K562 (cell line): ENCODE data around the gene FYB1. TPM values are rescaled to one million over a fixed set of nuclear protein-coding genes. Genes with fewer than 3 reads are reported as not detected.

Experiments used
- BRF2 ChIP-seq: IDR thresholded peaks from 3 replicates; pipeline ENCODE4 v1.6.1; 2011; ENCODE audit warnings: borderline replicate concordance, mild to moderate bottlenecking; ENCODE audit not compliant: insufficient read length, insufficient read depth
- CREBBP ChIP-seq: IDR thresholded peaks from one replicate; pipeline ENCODE4 v1.6.1; 2012; ENCODE audit warnings: low read depth, mild to moderate bottlenecking, control low read depth, inconsistent platforms, low read length
- DDX20 ChIP-seq: fragments of 450-650 bp; IDR thresholded peaks from 2 replicates; pipeline ENCODE4 v1.6.1; 2016; ENCODE audit warnings: missing genetic modification characterization, low read depth, mild to moderate bottlenecking, missing compliant biosample characterization, moderate library complexity
- FOXA3 ChIP-seq, 2 experiments: fragments of 450-650 bp in 1 of 2; sonication (generic) in 1 of 2; formaldehyde crosslinking; IDR thresholded peaks in 1 of 2; conservative IDR thresholded peaks in 1 of 2; 2 replicates each; pipeline versions ENCODE4 v1.4.0 to v1.8.0; 2020 to 2022; ENCODE audit warnings: mild to moderate bottlenecking in 2 of 2, missing genetic modification reagents in 1 of 2
- FOXK2 ChIP-seq, 2 experiments: fragments of 450-650 bp; IDR thresholded peaks in 1 of 2; conservative IDR thresholded peaks in 1 of 2; 2 replicates each; pipeline ENCODE4 v1.6.1; 2016; ENCODE audit warnings: low read depth in 2 of 2, mild to moderate bottlenecking in 1 of 2
- HDAC1 ChIP-seq, 2 experiments: fragments of 450-650 bp; IDR thresholded peaks; 2 replicates each; pipeline ENCODE4 v1.6.1; 2016 to 2017; ENCODE audit warnings: inconsistent platforms in 1 of 2, mild to moderate bottlenecking in 1 of 2, moderate library complexity in 1 of 2
- HDAC3 ChIP-seq: fragments of 450-650 bp; IDR thresholded peaks from 2 replicates; pipeline ENCODE4 v1.6.1; 2018; ENCODE audit warnings: borderline replicate concordance, mild to moderate bottlenecking, moderate library complexity; ENCODE audit not compliant: partially characterized antibody
- HNRNPL ChIP-seq: fragments of 200-400 bp; formaldehyde crosslinking; IDR thresholded peaks from 2 replicates; pipeline ENCODE4 v1.6.1; 2017; ENCODE audit warnings: low read depth, mild to moderate bottlenecking, low read length
- KLF6 ChIP-seq: fragments of 250-450 bp; sonication (Bioruptor Pico); IDR thresholded peaks from 2 replicates; pipeline ENCODE4 v1.4.0; 2020; ENCODE audit warnings: mild to moderate bottlenecking, moderate library complexity, borderline replicate concordance
- MAFF ChIP-seq: IDR thresholded peaks from 2 replicates; pipeline ENCODE4 v1.6.1; 2012; ENCODE audit warnings: low read length, improper control_type of control experiment
- MNT ChIP-seq, 2 experiments: fragments of 450-650 bp; conservative IDR thresholded peaks; 2 replicates each; pipeline ENCODE4 v1.6.1; 2017; ENCODE audit warnings: mild to moderate bottlenecking in 2 of 2, moderate library complexity in 2 of 2
- NFIC ChIP-seq: fragments of 450-650 bp; IDR thresholded peaks from 2 replicates; pipeline ENCODE4 v1.6.1; 2017; ENCODE audit warnings: mild to moderate bottlenecking, inconsistent platforms
- POLR3G ChIP-seq: IDR thresholded peaks from 2 replicates; pipeline ENCODE4 v1.6.1; 2011; ENCODE audit not compliant: insufficient read length, insufficient replicate concordance; ENCODE audit errors: extremely low read depth
- PREB ChIP-seq: sonication (generic); formaldehyde crosslinking; IDR thresholded peaks from 2 replicates; pipeline ENCODE4 v1.8.1; 2023; ENCODE audit warnings: mild to moderate bottlenecking, missing genetic modification reagents
- PYGO2 ChIP-seq: fragments of 450-650 bp; IDR thresholded peaks from 2 replicates; pipeline ENCODE4 v1.6.1; 2016; ENCODE audit warnings: mild to moderate bottlenecking, missing genetic modification characterization, moderate library complexity, missing compliant biosample characterization
- SMC3 ChIP-seq: conservative IDR thresholded peaks from 2 replicates; pipeline ENCODE4 v1.6.1; 2011; ENCODE audit warnings: low read depth, low read length, improper control_type of control experiment; ENCODE audit not compliant: insufficient read depth
- SRSF9 ChIP-seq: fragments of 200-400 bp; formaldehyde crosslinking; IDR thresholded peaks from 2 replicates; pipeline ENCODE4 v1.6.1; 2017; ENCODE audit warnings: low read depth, low read length, borderline replicate concordance
- ZBTB43 ChIP-seq: sonication (generic); formaldehyde crosslinking; IDR thresholded peaks from 2 replicates; pipeline ENCODE4 v1.8.0; 2023; ENCODE audit warnings: mild to moderate bottlenecking, missing genetic modification reagents
- ZFX ChIP-seq: sonication (generic); formaldehyde crosslinking; IDR thresholded peaks from 2 replicates; pipeline ENCODE4 v1.8.0; 2022; ENCODE audit warnings: mild to moderate bottlenecking, missing genetic modification reagents, moderate library complexity
- ZNF583 ChIP-seq: fragments of 250-450 bp; sonication (Bioruptor Pico); IDR thresholded peaks from 2 replicates; pipeline ENCODE4 v1.4.0; 2020
- ZNF740 ChIP-seq, 3 experiments: fragments of 200-800 bp in 1 of 3; sonication (Bioruptor generic) in 1 of 3; sonication (generic) in 1 of 3; formaldehyde crosslinking in 1 of 3; IDR thresholded peaks; 2 replicates each; pipeline versions ENCODE4 v1.6.1 to v1.8.0; 2016 to 2022; ENCODE audit warnings: mild to moderate bottlenecking in 2 of 3, missing compliant biosample characterization in 2 of 3, missing genetic modification characterization in 2 of 3, missing genetic modification reagents in 1 of 3
- polyA plus RNA-seq, 8 experiments: library from polyadenylated mRNA; depleted of rRNA in 4 of 8; stranded (reverse) in 5 of 8; unstranded in 3 of 8; fragments of >200 nt; fragmentation: Nextera tagmentation in 2 of 8; fragmentation: Illumina TruSeq in 1 of 8; extraction: Ambion mirVana in 2 of 8; extraction: Trizol in 1 of 8; gene quantifications; 2 replicates each; pipeline versions ENCODE4 v1.2.1 to v1.2.3, GENCODE V29; 2011 to 2014; ENCODE audit warnings: inconsistent platforms in 1 of 8, missing spikeins in 1 of 8
- total RNA-seq, 7 experiments: library from RNA; depleted of rRNA in 6 of 7; stranded (reverse); fragments of >200 nt in 6 of 7; fragmentation: Illumina TruSeq in 2 of 7; extraction: Trizol in 2 of 7; gene quantifications; 2 replicates each; pipeline versions ENCODE4 v1.2.1 to v1.2.3, GENCODE V29; 2011 to 2021; ENCODE audit warnings: low replicate concordance in 1 of 7

The FYB1 gene
- total and polyA plus RNA-seq, 9 of the 15 experiments (the other 6 are each of a cell fraction or from before 2014, with no cell fraction given): 4.7 to 31.5 (median 9.7) TPM

- TF ChIP-seq POLR3G (no peak), DDX20 (tag) (no peak), ZBTB43 (CRISPR knock-in tag) (no peak), NFIC (peak; percentile 80), HDAC3 (no peak), PYGO2 (tag) (0 out of 2 replicates have a peak, but pooled peaks have one; percentile 41), MAFF (no peak), BRF2 (no peak), FOXA3 (CRISPR knock-in tag; conservative IDR thresholded peaks at IDR 0.05 in 1 of 2, IDR thresholded peaks at IDR 0.05 in 1 of 2) (no peak), ZNF740 (CRISPR knock-in tag; IDR thresholded peaks at IDR 0.05) (no peak), ZNF740 (tag; IDR thresholded peaks at IDR 0.05) (no peak), SMC3 (no peak), PREB (CRISPR knock-in tag) (no peak), MNT (conservative IDR thresholded peaks at IDR 0.05) (0 out of 4 replicates have a peak, but pooled peaks of 1 of the 2 experiments have one; percentile 29), HNRNPL (no peak), KLF6 (no peak), SRSF9 (no peak), FOXK2 (conservative IDR thresholded peaks at IDR 0.05 in 1 of 2, IDR thresholded peaks at IDR 0.05 in 1 of 2; ENCODE audit: low read depth in 2 of 2) (no peak), CREBBP (no peak), ZNF583 (no peak), HDAC1 (IDR thresholded peaks at IDR 0.05) (peak in 1 of 2 experiments; percentile 82; a peak in 2 of 4 replicates), ZFX (no peak)
These were observed 102.0 kb downstream of the FYB1 start (continued) for GRCh38 chr5:39117401-39117800.
